ENCODE measurements around the gene DERL2.

Gene DERL2

DNA sequence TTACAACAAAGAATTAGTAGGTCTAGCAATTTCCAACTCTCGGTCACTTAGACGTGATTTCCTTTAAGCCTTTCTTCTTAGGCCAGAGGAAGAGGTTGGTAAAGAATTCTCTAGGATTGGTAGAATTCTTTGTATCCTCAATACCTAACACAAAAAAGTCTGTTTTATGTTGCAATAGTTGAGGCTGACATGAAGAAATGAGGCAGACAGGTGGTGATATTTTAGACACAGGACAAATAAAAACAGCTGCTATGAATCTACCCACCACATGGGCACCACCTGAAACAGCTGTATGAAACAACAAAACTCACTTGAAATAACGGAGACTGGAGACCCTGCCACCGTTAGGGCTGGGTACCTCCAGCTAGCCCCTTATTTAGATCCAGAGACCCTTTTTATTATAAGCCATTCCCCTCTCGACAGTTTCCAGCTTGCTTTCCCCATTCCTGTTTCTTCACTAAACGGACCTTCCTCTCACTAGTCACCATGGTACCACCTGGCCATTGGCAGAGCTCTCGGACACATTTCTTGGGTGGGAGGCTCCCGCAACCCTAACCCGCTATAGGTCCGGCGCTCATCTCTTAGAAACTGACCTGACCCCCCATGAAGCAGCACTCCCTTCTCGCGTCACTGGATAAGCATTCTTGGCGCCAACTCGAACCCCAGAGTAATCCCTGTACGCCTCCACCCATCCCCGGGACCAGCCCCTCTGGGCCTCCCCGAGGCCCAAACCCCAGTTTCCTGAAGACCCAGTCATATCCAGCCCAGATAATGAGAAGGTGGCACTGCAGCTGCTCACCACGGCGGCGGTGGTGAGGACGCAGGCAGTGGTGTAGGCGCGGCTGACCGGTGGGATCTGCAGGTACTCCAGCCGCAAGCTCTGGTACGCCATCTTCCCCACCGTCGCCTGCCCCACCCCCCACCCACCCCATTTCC, at the start of gene DERL2:
Gene DERL2, minus strand, starts transcription at position 909 of the 936 bp plus-strand sequence. Its CDS starts 17 bp downstream, at position 892.
- no peak for DNase-seq

DNA sequence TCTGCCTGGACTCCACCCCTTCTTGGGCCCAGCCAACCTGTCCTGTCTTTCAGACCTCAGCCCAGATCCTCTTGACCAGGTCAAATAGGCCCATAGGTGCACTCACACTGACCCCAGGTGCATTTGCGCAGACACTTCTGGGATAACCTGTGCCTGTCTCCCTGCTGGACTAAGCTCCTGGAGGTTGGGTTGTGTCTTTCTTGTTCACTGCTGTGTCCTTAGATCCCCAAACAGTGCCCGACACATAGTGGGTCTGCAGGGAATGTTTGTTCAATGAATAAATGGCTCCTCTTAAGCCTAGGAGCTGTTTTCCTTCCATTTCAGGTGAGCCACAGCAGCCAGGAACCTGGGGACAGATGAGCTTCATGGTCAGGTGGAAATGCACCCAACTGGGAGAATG, 49.5 kb upstream of the DERL2 start:
- no peak for DNase-seq

DNA sequence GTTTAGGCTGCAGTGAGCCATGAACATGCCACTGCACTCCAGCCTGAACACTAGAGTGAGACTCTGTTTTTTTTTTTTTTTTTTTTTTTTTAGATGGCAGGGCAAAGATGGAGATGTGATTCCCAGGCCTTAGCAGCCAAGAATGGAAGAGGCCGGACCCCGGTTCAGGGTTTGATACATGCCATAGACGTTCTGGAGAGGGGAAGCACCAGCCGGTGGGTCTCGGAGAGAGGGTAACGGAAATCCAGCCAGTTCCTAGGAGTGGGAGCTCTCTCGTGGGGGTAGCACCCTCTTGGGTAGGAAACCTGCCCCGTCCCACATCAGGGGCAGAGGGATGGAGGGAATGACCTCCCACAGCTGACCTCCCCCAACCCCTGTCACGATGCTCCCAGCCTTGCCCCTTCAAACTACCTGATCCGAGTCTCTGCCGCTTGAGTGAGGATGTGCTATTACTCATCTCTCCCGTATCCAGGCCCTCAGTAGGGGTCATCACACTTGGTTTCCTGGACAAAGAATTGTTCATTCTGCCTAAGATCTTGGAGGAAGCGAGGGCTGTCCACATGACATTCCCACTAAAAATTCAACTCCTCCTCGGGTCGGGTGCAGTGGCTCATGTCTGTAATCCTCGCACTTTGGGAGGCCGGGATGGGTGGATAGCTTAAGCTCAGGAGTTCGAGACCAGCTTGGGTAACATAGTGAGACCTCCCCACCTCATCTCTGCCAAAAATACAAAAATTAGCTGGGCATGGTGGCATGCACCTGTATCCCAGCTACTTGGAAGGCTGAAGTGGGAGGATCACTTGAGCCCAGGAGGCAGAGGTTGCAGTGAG, 47.7 kb upstream of the DERL2 start:
- no peak for DNase-seq

- no peak for DNase-seq
These were observed 46.6 kb upstream of the DERL2 start for GRCh38 chr17:5532581-5532980.

DNA sequence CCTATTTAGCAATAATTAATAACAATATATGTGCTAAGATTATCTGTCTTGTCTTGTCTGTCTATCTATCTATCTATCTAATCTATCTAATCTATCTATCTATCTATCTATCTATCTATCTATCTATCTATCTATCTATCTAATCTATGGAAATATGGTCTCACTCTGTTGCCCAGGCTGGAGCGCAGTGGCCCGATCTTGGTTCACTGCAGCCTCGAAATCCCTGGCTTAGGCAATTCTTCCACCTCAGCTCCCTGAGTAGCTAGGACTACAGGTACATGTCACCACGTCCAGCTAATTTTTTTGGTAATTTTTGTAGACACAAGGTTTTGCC, 45.1 kb upstream of the DERL2 start:
- DNase-seq, result no peak

- DNase-seq, result no peak
These were observed 44.5 kb upstream of the DERL2 start for GRCh38 chr17:5530265-5531084.

- DNase-seq, result no peak
These were observed 41.7 kb upstream of the DERL2 start for GRCh38 chr17:5527601-5528250.

DNA sequence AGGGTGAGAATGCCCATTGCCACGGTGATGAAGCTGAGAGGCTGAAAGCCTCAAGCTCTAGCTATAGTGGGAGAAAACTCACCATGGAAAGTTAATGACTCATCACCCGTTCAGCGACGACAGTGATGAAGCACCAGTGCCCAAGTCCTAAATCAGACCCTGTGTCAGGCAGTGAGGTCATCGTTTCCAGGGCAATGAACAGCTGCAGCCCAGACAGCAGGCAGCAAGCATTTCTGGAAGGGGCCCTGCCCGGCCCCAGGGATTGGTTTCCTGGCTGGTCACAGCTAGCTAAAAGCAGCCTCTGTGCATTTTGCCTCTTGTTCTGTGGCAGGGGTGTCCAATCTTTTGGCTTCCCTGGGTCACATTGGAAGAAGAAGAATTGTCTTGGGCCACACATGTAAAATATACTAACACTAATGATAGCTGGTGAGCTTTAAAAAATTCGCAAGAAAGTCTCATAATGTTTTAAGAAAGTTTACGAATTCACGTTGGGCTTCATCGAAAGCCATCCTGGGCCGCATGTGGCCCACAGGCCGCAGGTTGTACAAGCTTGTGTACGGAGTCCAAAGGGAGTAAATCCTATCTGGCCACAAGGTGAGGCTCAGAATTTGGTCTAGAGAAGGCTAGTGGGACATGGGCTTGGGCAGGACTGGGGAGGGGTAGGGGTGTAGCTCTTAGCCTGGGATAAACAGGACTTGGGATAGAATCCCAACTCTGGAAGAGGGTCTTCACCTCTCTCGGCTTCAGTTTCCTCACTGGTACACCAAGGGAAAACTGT, 41.0 kb upstream of the DERL2 start:
- no peak for DNase-seq

- no peak for DNase-seq
These were observed 37.3 kb upstream of the DERL2 start for GRCh38 chr17:5523249-5523648.

DNA sequence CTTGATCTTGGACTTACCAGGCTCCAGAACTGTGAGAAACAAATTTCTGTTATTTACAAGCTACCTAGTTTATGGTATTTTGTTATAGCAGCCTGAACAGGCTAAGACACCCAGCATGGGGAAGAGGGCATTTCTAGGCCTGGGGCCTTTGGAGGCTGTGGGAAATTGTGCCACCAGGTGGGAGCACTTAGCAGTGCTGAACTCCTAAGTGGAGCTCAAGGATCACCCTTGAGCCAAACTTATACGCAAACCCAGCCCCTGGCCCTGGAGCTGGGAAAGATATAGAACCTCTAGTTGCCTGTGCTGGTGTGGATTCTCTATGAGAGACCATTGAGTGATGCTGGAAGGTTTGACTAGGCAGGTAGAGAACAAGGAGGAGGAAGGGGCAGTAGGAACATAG, 36.5 kb upstream of the DERL2 start:
- no peak for DNase-seq

DNA sequence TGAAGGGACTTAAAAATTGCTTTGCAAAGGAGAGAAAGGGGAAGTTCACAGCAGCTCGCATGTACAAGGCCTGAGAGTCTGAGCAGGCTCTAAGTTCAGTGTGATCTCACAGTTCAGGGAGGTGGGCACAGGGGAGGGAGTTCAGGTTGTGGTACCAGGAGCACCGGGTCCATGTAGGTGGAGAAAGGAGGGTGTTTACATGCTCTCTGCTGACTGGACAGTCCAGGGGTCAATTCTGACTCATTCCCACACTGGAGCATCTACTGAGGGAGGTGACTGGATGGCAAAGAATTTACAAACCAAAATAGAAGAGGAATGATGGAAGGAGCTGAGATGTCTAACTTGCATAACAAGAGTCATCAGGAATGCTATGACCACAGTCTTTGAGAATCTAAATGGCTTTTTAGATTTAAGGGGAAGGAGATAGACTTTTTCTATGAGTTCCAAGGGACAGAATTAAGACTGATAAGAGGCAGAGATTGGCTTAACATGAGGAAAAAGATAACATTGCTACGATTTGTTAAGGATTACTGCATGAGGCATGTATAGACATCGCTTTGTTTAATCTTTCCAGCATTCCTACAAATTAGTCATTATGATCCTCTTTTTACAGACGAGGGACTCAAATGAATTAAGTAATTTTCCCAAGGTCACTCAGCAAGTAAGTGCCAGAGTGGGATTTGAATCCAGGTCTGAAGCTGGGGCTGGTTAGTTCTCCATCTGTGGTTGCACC, 30.2 kb upstream of the DERL2 start:
- no peak for DNase-seq

DNA sequence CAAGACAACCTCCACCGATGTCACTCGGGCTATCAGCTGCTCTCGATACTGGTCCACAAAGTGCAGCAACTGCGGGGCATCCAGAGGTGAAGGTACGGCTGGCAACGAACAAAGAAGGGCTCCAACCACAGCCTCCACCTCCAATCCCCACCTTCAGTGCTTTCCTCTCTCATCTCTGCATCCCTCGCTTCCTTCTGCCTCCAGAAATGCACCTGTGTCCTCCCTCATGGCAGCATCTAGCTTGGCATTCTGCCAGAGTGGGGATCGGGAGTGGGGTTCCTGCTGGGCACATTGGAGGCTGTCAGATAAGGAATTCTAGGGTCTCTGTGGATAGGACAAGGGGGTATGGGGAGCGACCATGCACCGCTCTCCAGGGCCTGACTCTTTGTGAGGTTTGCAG, 29.0 kb upstream of the DERL2 start:
- DNase-seq, result no peak

DNA sequence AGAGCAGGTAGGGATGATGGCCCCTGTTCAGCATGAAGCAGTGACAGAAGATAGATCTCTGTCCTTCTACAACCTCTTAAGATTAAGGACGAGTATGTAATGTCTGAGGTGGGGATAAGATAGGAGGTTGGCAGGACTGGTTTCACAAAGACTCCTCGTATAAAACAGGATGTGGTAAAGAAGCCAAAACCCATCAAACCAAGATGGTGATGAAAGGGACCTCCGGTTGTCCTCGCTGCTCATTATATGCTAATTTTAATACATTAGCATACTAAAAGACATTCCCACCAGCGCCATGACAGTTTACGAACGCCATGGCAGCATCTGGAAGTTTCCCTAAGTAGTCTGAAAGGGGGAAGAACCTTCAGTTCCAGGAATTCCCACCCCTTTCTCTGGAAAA, 27.6 kb upstream of the DERL2 start:
- DNase-seq, result no peak

GRCh38 chr17:5511401-5512225, 25.6 kb upstream of the DERL2 start:
- DNase-seq, result no peak

DNA sequence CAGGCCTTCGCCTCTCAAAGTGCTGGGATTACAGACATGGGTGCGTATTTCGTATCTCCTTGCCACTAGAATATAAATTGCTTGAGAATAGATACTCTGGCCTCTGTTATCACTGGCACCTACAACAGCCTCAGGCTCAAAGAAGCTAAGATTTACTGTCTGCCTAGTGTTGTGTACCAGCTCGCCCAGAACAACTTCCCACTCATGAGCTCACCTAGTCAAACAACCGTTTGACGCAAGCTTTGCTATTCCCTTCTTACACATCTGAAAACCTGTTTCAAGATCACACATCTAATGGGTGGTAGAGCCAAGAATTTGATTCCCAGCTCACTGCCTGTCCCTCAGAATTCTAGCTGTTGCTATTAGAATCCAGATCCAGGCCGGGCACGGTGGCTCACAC, 24.8 kb upstream of the DERL2 start:
- no peak for DNase-seq

GRCh38 chr17:5509482-5509881, 23.5 kb upstream of the DERL2 start:
- no peak for DNase-seq

- peak; percentile 98 for DNase-seq
These were observed 22.8 kb upstream of the DERL2 start for GRCh38 chr17:5508810-5509209.

GRCh38 chr17:5506307-5506706, 20.3 kb upstream of the DERL2 start:
- DNase-seq, result no peak

GRCh38 chr17:5502552-5502951, 16.6 kb upstream of the DERL2 start:
- no peak for DNase-seq

DNA sequence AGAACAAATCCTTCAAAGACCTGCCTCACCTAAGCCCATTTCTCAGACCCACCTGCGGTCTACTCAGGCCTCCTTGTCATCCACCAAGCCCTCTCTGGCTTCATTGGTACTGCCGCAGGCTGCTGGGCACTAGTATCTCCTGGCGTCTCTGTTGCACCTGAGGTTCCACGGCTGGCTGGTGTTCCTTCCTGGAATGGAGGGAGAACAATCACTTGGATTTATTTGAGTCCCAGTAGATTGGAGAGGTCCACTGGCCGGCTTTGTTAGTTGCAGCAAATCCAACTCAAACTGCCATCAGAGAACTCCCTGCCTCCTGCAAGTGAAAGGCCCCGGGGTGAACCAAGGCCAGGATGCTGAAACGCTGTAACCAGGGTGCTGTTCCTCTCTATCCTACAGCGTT, 15.7 kb upstream of the DERL2 start:
- no peak for DNase-seq
